Neural cell (in vitro differentiated cells): ENCODE results near the gene TUBA3D. TPM values are rescaled to one million over a fixed set of nuclear protein-coding genes. Genes with fewer than 3 reads are reported as not detected.
"Not testable (repeated sequence)": the region's sequence is repeated elsewhere in the genome, so short reads cannot be mapped to it uniquely, and the experiment has no call there.

ENCODE experiments used
- H2AFZ ChIP-seq: fragments of 200-600, 300-800 bp; sonication (generic), shearing (Covaris generic); 2 replicates; pipeline ENCODE4 v1.6.0; 2014; ENCODE audit warnings: low read depth, mild to moderate bottlenecking, antibody characterized with exemption, low read length, moderate library complexity
- H3F3A ChIP-seq: fragments of 200-600 bp; shearing (Covaris generic); 2 replicates; pipeline ENCODE4 v1.6.1; 2016; ENCODE audit warnings: mild to moderate bottlenecking, moderate library complexity, mixed read lengths, antibody characterized with exemption, low read length; ENCODE audit not compliant: insufficient read depth, poor library complexity, severe bottlenecking
- H3K27ac ChIP-seq: fragments of 200-600, 300-800 bp; sonication (generic), shearing (Covaris generic); 2 replicates; pipeline ENCODE4 v1.5.1; 2014; ENCODE audit warnings: mild to moderate bottlenecking, low read length, moderate library complexity
- H3K27me3 ChIP-seq: fragments of 300-800, 200-600 bp; sonication (generic), shearing (Covaris generic); 2 replicates; pipeline ENCODE4 v1.6.0; 2014; ENCODE audit warnings: mild to moderate bottlenecking, low read depth, low read length, moderate library complexity; ENCODE audit not compliant: insufficient read depth
- H3K36me3 ChIP-seq: fragments of 300-800, 200-600 bp; sonication (generic), shearing (Covaris generic); 2 replicates; pipeline ENCODE4 v1.5.1; 2014; ENCODE audit warnings: mild to moderate bottlenecking, antibody characterized with exemption, low read length, moderate library complexity; ENCODE audit not compliant: insufficient read depth
- H3K4me2 ChIP-seq: fragments of 300-800, 200-600 bp; sonication (generic), shearing (Covaris generic); 2 replicates; pipeline ENCODE4 v1.6.0; 2014; ENCODE audit warnings: mild to moderate bottlenecking, low read length
- H3K4me3 ChIP-seq: fragments of 300-800, 200-600 bp; sonication (generic), shearing (Covaris generic); 2 replicates; pipeline ENCODE4 v1.5.1; 2014; ENCODE audit warnings: mild to moderate bottlenecking, low read length, moderate library complexity
- H3K79me2 ChIP-seq: fragments of 200-600 bp; shearing (Covaris generic); replicated peaks from 2 replicates; pipeline ENCODE4 v1.6.0; 2014; ENCODE audit warnings: mild to moderate bottlenecking, low read length, moderate library complexity; ENCODE audit not compliant: insufficient read depth
- H3K9ac ChIP-seq: fragments of 300-800, 200-600 bp; sonication (generic), shearing (Covaris generic); 2 replicates; pipeline ENCODE4 v1.6.1; 2016; ENCODE audit warnings: mild to moderate bottlenecking, low read length, mixed read lengths
- H3K9me2 ChIP-seq: fragments of 200-600 bp; shearing (Covaris generic); 2 replicates; pipeline ENCODE4 v1.6.1; 2016; ENCODE audit warnings: mild to moderate bottlenecking, low read length, mixed read lengths; ENCODE audit not compliant: insufficient read depth
- H3K9me3 ChIP-seq: fragments of 200-600, 300-800 bp; sonication (generic), shearing (Covaris generic); 2 replicates; pipeline ENCODE4 v1.6.1; 2016; ENCODE audit warnings: mild to moderate bottlenecking, mixed run types, low read length, moderate library complexity, mixed read lengths
- H4K20me1 ChIP-seq: fragments of 200-600 bp; shearing (Covaris generic); 2 replicates; pipeline ENCODE4 v1.6.1; 2016; ENCODE audit warnings: mild to moderate bottlenecking, mixed run types; ENCODE audit not compliant: insufficient read depth
- CTCF ChIP-seq: fragments of 450-650 bp; IDR thresholded peaks from 2 replicates; pipeline ENCODE4 v1.5.1; 2014; ENCODE audit warnings: antibody characterized with exemption, mild to moderate bottlenecking, moderate library complexity; ENCODE audit not compliant: poor library complexity, severe bottlenecking
- EP300 ChIP-seq: fragments of 450-650 bp; conservative IDR thresholded peaks from 2 replicates; pipeline ENCODE4 v1.6.1; 2014; ENCODE audit warnings: antibody characterized with exemption, mild to moderate bottlenecking, moderate library complexity; ENCODE audit not compliant: poor library complexity, severe bottlenecking
- EZH2 ChIP-seq: fragments of 200-600, 300-800 bp; shearing (Covaris generic), sonication (generic); IDR thresholded peaks from 2 replicates; pipeline ENCODE4 v1.6.1; 2014; ENCODE audit warnings: antibody characterized with exemption, low read length, borderline replicate concordance, mild to moderate bottlenecking; ENCODE audit not compliant: insufficient read depth, poor library complexity, severe bottlenecking
- MXI1 ChIP-seq: fragments of 450-650 bp; conservative IDR thresholded peaks from 2 replicates; pipeline ENCODE4 v1.6.1; 2014; ENCODE audit warnings: antibody characterized with exemption, mild to moderate bottlenecking; ENCODE audit not compliant: poor library complexity, severe bottlenecking
- POLR2AphosphoS5 ChIP-seq: IDR thresholded peaks from 2 replicates; pipeline ENCODE4 v1.6.1; 2012
- RAD21 ChIP-seq: fragments of 450-650 bp; conservative IDR thresholded peaks from 2 replicates; pipeline ENCODE4 v1.6.1; 2014; ENCODE audit warnings: antibody characterized with exemption, mild to moderate bottlenecking, moderate library complexity
- REST ChIP-seq: IDR thresholded peaks from 2 replicates; pipeline ENCODE4 v1.6.1; 2012; ENCODE audit warnings: borderline replicate concordance
- SMC3 ChIP-seq: fragments of 450-650 bp; conservative IDR thresholded peaks from 2 replicates; pipeline ENCODE4 v1.6.1; 2014; ENCODE audit warnings: antibody characterized with exemption, mild to moderate bottlenecking, moderate library complexity; ENCODE audit not compliant: poor library complexity
- TAF1 ChIP-seq: IDR thresholded peaks from 2 replicates; pipeline ENCODE4 v1.6.1; 2012; ENCODE audit warnings: low read depth
- polyA plus RNA-seq: library from polyadenylated mRNA; depleted of rRNA; stranded (reverse); fragments of >200 nt; gene quantifications from 2 replicates; pipeline ENCODE4 v1.2.3, GENCODE V29; 2014

Gene TUBA3D
- polyA plus RNA-seq, 1 donor from 2014 or later: not detected

- H3K4me2 ChIP-seq: no peak overlapping the region
- H4K20me1 ChIP-seq: no peaks in the 10 kb centered on the region
- H3K27ac ChIP-seq: no peak overlapping the region
- no peak overlapping the region for H3K4me3 ChIP-seq
- no peak overlapping the region for H3K9ac ChIP-seq
- H2AFZ ChIP-seq: no peak overlapping the region
- H3K27me3 ChIP-seq: no peaks in the 10 kb centered on the region
- H3K9me3 ChIP-seq: no peaks in the 10 kb centered on the region
- no peaks in the 10 kb centered on the region for H3K9me2 ChIP-seq
- no peaks in the 10 kb centered on the region for H3F3A ChIP-seq
- peaks cover 7% of the 10 kb centered on the region for H3K79me2 ChIP-seq
- no peaks in the 10 kb centered on the region for H3K36me3 ChIP-seq
- TF ChIP-seq REST (no peak), CTCF (no peak), EP300 (no peak), MXI1 (no peak), TAF1 (no peak), SMC3 (no peak), EZH2 (no peak), POLR2AphosphoS5 (no peak), RAD21 (no peak)
These were observed 12.6 kb downstream of the TUBA3D start for GRCh38 chr2:131488306-131489205.

- Histone ChIP-seq H3K4me2 (peak overlapping the region; percentile 25), H3K4me3 (peak overlapping the region; percentile 92), H3K79me2 (peaks cover 29% of the 10 kb centered on the region)
- H3K27me3 ChIP-seq, H3K27ac ChIP-seq, H2AFZ ChIP-seq, H4K20me1 ChIP-seq, H3K9me3 ChIP-seq, H3K9ac ChIP-seq, H3K9me2 ChIP-seq, H3K36me3 ChIP-seq, H3F3A ChIP-seq: not testable (repeated sequence)
These were observed 14.9 kb downstream of the TUBA3D start for GRCh38 chr2:131490616-131491468.

GRCh38 chr2:131491469-131491836, 15.5 kb downstream of the TUBA3D start:
- not testable (repeated sequence) for H2AFZ ChIP-seq, H3K27ac ChIP-seq, H3K9me2 ChIP-seq, H3F3A ChIP-seq, H3K9me3 ChIP-seq, H3K36me3 ChIP-seq, H4K20me1 ChIP-seq, H3K27me3 ChIP-seq, H3K9ac ChIP-seq
- peaks cover 32% of the 10 kb centered on the region for H3K79me2 ChIP-seq
- peak overlapping the region; percentile 25 for H3K4me2 ChIP-seq
- H3K4me3 ChIP-seq: peak overlapping the region; percentile 92

- not testable (repeated sequence) for H3F3A ChIP-seq, H4K20me1 ChIP-seq, H3K36me3 ChIP-seq, H3K9me3 ChIP-seq, H3K9me2 ChIP-seq, H3K27me3 ChIP-seq
- Histone ChIP-seq H2AFZ (peak within 1 kb of the TSS; percentile 85), H3K27ac (peak within 1 kb of the TSS; percentile 89), H3K4me2 (peak within 1 kb of the TSS; percentile 25), H3K4me3 (peak within 1 kb of the TSS; percentile 92), H3K9ac (peak within 1 kb of the TSS; percentile 87), H3K79me2 (peaks cover 32% of the 10 kb centered on the region)
These were observed 16.1 kb downstream of the TUBA3D start, which contains the start of gene MZT2A for GRCh38 chr2:131492015-131492417. Gene MZT2A, minus strand, starts transcription at chr2:131492397. Its CDS starts 21 bp downstream, at chr2:131492376.
